ENCODE measurements around the gene TRAPPC4. TPM values are rescaled to one million over a fixed set of nuclear protein-coding genes. Genes with fewer than 3 reads are reported as not detected.
A peak's percentile ranks its signal among the peaks of the same experiment; 100 is the strongest.
"Not testable (repeated sequence)": the region's sequence is repeated elsewhere in the genome, so short reads cannot be mapped to it uniquely, and the experiment has no call there.

Gene TRAPPC4
- total RNA-seq, 1 donor from 2014 or later = 73.1 TPM

- DNase-seq (ENCODE audit: extremely low spot score, unreplicated experiment) = no peak
- Mint-ChIP-seq H3K27ac (peak overlapping the region; percentile 40), H3K9me3 (no peaks in the 10 kb centered on the region), H3K4me1 (ENCODE audit: unreplicated experiment) (peaks cover 16% of the 10 kb centered on the region), H3K36me3 (peaks cover 40% of the 10 kb centered on the region), H3K27me3 (no peaks in the 10 kb centered on the region), H3K4me3 (peak overlapping the region; percentile 100)
- no peak for TF ChIP-seq CTCF (conservative IDR thresholded peaks at IDR 0.05)
Measured at GRCh38 chr11:119016216-119017009, 2.2 kb upstream of the TRAPPC4 start.

- not testable (repeated sequence) for H3K9me3 Mint-ChIP-seq; DNase-seq (ENCODE audit: extremely low spot score, unreplicated experiment); H3K27me3 Mint-ChIP-seq
- H3K36me3 Mint-ChIP-seq = peaks cover 37% of the 10 kb centered on the region
- H3K4me1 Mint-ChIP-seq (ENCODE audit: unreplicated experiment) = peaks cover 16% of the 10 kb centered on the region
- peak overlapping the region; percentile 100 for H3K4me3 Mint-ChIP-seq
- H3K27ac Mint-ChIP-seq = peak overlapping the region; percentile 99
Measured at GRCh38 chr11:119017377-119017776, 1.2 kb upstream of the TRAPPC4 start.

DNA sequence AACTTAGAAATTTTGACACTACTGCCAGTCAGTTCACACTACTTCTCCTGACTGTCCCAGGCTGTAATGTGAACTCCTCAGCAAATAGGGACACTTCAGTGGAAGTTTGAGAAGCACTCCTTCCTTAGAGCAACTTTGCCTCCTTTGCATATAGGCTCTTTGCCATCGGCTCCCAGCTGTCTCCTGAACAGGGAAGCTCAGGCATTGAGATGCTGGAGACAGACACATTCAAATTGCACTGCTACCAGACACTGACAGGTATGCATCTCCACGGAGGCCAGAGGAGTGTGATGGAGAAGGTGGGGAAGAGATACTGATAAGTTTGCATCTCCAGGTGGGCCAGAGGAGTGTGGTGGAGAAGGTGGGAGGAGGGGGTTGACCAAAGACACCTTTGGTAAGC, 1.4 kb downstream of the TRAPPC4 start:
- Mint-ChIP-seq H3K36me3 (peaks cover 27% of the 10 kb centered on the region), H3K27me3 (no peaks in the 10 kb centered on the region), H3K9me3 (no peaks in the 10 kb centered on the region), H3K27ac (peak overlapping the region; percentile 99), H3K4me1 (ENCODE audit: unreplicated experiment) (peaks cover 21% of the 10 kb centered on the region), H3K4me3 (peak overlapping the region; percentile 100)
- no peak for TF ChIP-seq CTCF (conservative IDR thresholded peaks at IDR 0.05)
- no peak for DNase-seq (ENCODE audit: extremely low spot score, unreplicated experiment)

GRCh38 chr11:119021631-119022030, 3.1 kb downstream of the TRAPPC4 start:
- Mint-ChIP-seq H3K9me3 (no peaks in the 10 kb centered on the region), H3K27me3 (no peaks in the 10 kb centered on the region), H3K36me3 (peaks cover 23% of the 10 kb centered on the region), H3K4me3 (peak overlapping the region; percentile 65), H3K4me1 (ENCODE audit: unreplicated experiment) (peaks cover 17% of the 10 kb centered on the region), H3K27ac (peak overlapping the region; percentile 54)
- no peak for DNase-seq (ENCODE audit: extremely low spot score, unreplicated experiment)
- no peak for TF ChIP-seq CTCF (conservative IDR thresholded peaks at IDR 0.05)

GRCh38 chr11:119023741-119024140, 5.2 kb downstream of the TRAPPC4 start:
- Mint-ChIP-seq H3K27ac (peak overlapping the region; percentile 21), H3K4me1 (ENCODE audit: unreplicated experiment) (peaks cover 15% of the 10 kb centered on the region), H3K27me3 (no peaks in the 10 kb centered on the region), H3K9me3 (no peaks in the 10 kb centered on the region), H3K4me3 (no peak overlapping the region), H3K36me3 (peaks cover 17% of the 10 kb centered on the region)
- DNase-seq (ENCODE audit: extremely low spot score, unreplicated experiment) = no peak
- no peak for TF ChIP-seq CTCF (conservative IDR thresholded peaks at IDR 0.05)

DNA sequence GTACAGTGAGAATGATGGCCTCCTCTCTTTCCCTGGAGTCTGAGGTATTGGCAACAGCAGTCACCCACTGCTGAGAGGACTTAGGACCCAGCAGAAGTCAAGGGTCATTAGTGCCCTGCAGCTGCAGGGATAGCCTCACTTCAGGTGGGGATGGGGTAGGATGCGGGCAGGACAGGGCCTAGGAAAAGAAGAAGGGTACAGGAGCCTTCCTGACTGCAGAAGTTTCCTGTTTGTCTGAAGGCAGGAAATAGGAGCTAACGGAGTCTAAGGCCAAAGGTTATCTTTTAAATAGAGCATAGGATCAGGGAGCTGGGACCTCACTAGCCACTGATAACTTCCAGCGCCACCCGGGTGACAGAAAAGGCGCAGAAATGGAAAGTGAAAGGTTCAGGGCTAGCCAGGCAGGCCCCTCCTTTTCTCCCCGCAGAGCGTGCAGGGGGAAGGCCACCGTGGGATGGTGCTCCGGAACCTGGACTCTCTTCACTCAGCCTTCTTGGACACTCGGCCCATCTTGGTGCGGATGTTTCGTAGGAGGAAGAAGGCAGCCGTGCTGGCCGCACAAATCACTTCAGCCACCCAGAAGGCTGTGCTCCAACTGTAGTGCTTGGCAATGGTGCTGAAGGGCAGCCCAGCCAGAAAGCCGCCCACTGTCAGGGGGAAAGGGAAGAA, 6.0 kb downstream of the TRAPPC4 start:
- Mint-ChIP-seq H3K27ac (peak overlapping the region; percentile 24), H3K27me3 (no peaks in the 10 kb centered on the region), H3K9me3 (no peaks in the 10 kb centered on the region), H3K36me3 (peaks cover 21% of the 10 kb centered on the region), H3K4me1 (ENCODE audit: unreplicated experiment) (peaks cover 23% of the 10 kb centered on the region), H3K4me3 (peak overlapping the region; percentile 41)
- DNase-seq (ENCODE audit: extremely low spot score, unreplicated experiment) = no peak
- TF ChIP-seq CTCF (conservative IDR thresholded peaks at IDR 0.05) = no peak
